Trophoblast cell (in vitro differentiated cells and primary cell): ENCODE measurements around the gene FAXC.
"Not testable (repeated sequence)": the region's sequence is repeated elsewhere in the genome, so short reads cannot be mapped to it uniquely, and the experiment has no call there.

Experiments
- DNase-seq, 2 donors: peaks; one replicate each; pipeline ENCODE4 v3.0.0-alpha.2; 2016
- H2AFZ ChIP-seq: 2 replicates; pipeline ENCODE4 v1.6.1; 2013; ENCODE audit warnings: low read length, moderate library complexity, mild to moderate bottlenecking; ENCODE audit not compliant: insufficient read depth, poor library complexity
- H2AK5ac ChIP-seq: 2 replicates; pipeline ENCODE4 v1.6.1; 2013; ENCODE audit warnings: mild to moderate bottlenecking, low read length
- H2BK120ac ChIP-seq: 2 replicates; pipeline ENCODE4 v1.6.1; 2013; ENCODE audit warnings: low read length, mild to moderate bottlenecking, moderate library complexity; ENCODE audit not compliant: insufficient read depth, poor library complexity
- H2BK12ac ChIP-seq: 2 replicates; pipeline ENCODE4 v1.6.1; 2013; ENCODE audit warnings: mild to moderate bottlenecking, low read length, moderate library complexity
- H2BK5ac ChIP-seq: 2 replicates; pipeline ENCODE4 v1.6.1; 2013; ENCODE audit warnings: low read length, low read depth, moderate library complexity, mild to moderate bottlenecking; ENCODE audit not compliant: poor library complexity
- H3K14ac ChIP-seq: 2 replicates; pipeline ENCODE4 v1.6.1; 2013; ENCODE audit warnings: mild to moderate bottlenecking, low read length
- H3K18ac ChIP-seq: 2 replicates; pipeline ENCODE4 v1.6.1; 2013; ENCODE audit warnings: mild to moderate bottlenecking, low read length
- H3K23ac ChIP-seq: 2 replicates; pipeline ENCODE4 v1.6.1; 2013; ENCODE audit warnings: low read length
- H3K27ac ChIP-seq: 2 replicates; pipeline ENCODE4 v1.5.1; 2013; ENCODE audit warnings: low read depth, mild to moderate bottlenecking, inconsistent platforms, low read length, moderate library complexity
- H3K27me3 ChIP-seq: 2 replicates; pipeline ENCODE4 v1.6.1; 2013; ENCODE audit warnings: inconsistent platforms, mild to moderate bottlenecking, low read length, moderate library complexity; ENCODE audit not compliant: insufficient read depth
- H3K36me3 ChIP-seq, 2 experiments: 1 replicate in 1 of 2; 2 replicates in 1 of 2; pipeline ENCODE4 v1.6.1; 2013; ENCODE audit warnings: low read length in 2 of 2, mild to moderate bottlenecking in 2 of 2, moderate library complexity in 1 of 2; ENCODE audit not compliant: insufficient read depth in 2 of 2, control insufficient read depth in 1 of 2
- H3K4ac ChIP-seq: 2 replicates; pipeline ENCODE4 v1.6.1; 2013; ENCODE audit warnings: low read depth, mild to moderate bottlenecking, low read length, moderate library complexity
- H3K4me1 ChIP-seq, 2 experiments: 1 replicate in 1 of 2; 2 replicates in 1 of 2; pipeline ENCODE4 v1.6.1; 2013; ENCODE audit warnings: low read length in 2 of 2, mild to moderate bottlenecking in 2 of 2, moderate library complexity in 1 of 2; ENCODE audit not compliant: insufficient read depth in 2 of 2, control insufficient read depth in 1 of 2
- H3K4me2 ChIP-seq: 2 replicates; pipeline ENCODE4 v1.6.1; 2013; ENCODE audit warnings: inconsistent platforms, mild to moderate bottlenecking, low read length, moderate library complexity
- H3K4me3 ChIP-seq: 2 replicates; pipeline ENCODE4 v1.5.1; 2013; ENCODE audit warnings: mild to moderate bottlenecking, low read depth, low read length, inconsistent platforms
- H3K79me1 ChIP-seq: one replicate; pipeline ENCODE4 v1.6.1; 2013; ENCODE audit warnings: low read length
- H3K79me2 ChIP-seq: 2 replicates; pipeline ENCODE4 v1.6.1; 2013; ENCODE audit warnings: low read length, mild to moderate bottlenecking; ENCODE audit not compliant: control insufficient read depth, insufficient read depth, poor library complexity
- H3K9ac ChIP-seq: 2 replicates; pipeline ENCODE4 v1.6.1; 2013; ENCODE audit warnings: mild to moderate bottlenecking, low read length
- H3K9me3 ChIP-seq: 2 replicates; pipeline ENCODE4 v1.6.1; 2013; ENCODE audit warnings: low read depth, mild to moderate bottlenecking, control low read depth, inconsistent platforms, low read length; ENCODE audit not compliant: insufficient read depth
- H4K12ac ChIP-seq: 2 replicates; pipeline ENCODE4 v1.6.1; 2013; ENCODE audit warnings: low read depth, mild to moderate bottlenecking, low read length, moderate library complexity
- H4K8ac ChIP-seq: 2 replicates; pipeline ENCODE4 v1.6.1; 2013; ENCODE audit warnings: low read depth, mild to moderate bottlenecking, low read length, moderate library complexity
- H4K91ac ChIP-seq: one replicate; pipeline ENCODE4 v1.6.1; 2013; ENCODE audit warnings: low read depth, mild to moderate bottlenecking, low read length, moderate library complexity
- WGBS: extraction: QIAGEN DNeasy Blood & Tissue Kit; methylation state at CpG from one replicate; pipeline ENCODE4 v1.1.7; 2013; ENCODE audit warnings: missing lambda C conversion rate; ENCODE audit not compliant: insufficient read length, insufficient coverage; ENCODE audit errors: extremely low coverage; 5-methylcytosine and 5-hydroxymethylcytosine counted together

Gene FAXC

DNA sequence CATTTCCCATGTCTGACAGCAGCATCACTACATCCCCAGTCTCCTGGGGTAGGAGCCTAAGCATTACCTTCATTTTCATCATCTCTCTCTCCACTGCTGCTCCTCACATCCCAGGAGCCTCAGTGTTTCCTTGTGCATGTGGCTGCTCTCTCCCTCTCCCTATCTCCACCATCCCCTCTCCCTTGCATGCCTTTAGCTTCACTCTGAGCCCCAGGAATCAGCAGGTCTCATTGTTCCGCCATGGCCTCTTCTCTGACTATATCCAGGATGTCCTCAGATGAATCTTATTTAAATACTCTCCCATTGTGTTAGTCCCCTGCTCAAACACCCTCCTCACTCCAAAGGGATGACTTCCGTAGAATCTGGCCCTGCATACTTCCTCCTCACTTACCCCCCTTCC lies 79.4 kb downstream of the FAXC start:
- Histone ChIP-seq H3K27ac (no peak overlapping the region), H2AFZ (no peak overlapping the region)
- no CpG with 5 or more reads among the region's 2 CpGs for WGBS

DNA sequence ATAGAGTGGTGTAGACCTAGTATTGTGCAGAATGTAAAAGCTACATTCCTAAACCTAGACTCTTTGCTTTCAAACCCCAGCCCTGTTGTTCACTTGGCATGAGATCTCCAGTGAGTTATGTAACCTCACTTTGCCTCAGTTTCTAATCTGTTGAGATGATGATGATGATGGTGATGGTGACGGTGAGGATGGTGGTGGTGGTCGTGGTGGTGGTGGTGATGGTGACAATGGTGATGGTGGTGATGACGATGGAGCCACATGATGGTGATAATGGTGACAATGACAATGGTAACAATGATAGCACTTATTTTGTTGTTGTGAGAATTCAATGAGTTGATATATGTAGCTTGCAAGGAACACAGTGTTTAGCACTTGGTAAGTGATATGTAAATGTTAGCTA lies 80.3 kb downstream of the FAXC start:
- Histone ChIP-seq H3K23ac (no peak overlapping the region), H2BK120ac (no peak overlapping the region), H3K4me1 (no peaks in the 10 kb centered on the region), H3K4ac (no peak overlapping the region), H2AFZ (no peak overlapping the region), H3K18ac (no peak overlapping the region), H3K14ac (no peak overlapping the region), H2BK12ac (no peak overlapping the region), H3K4me3 (no peak overlapping the region), H2BK5ac (no peak overlapping the region), H4K12ac (no peak overlapping the region), H3K4me2 (no peak overlapping the region), H3K79me1 (no peaks in the 10 kb centered on the region), H4K91ac (no peak overlapping the region), H3K9ac (no peak overlapping the region), H3K27ac (no peak overlapping the region), H3K79me2 (no peaks in the 10 kb centered on the region), H3K36me3 (no peaks in the 10 kb centered on the region), H2AK5ac (no peak overlapping the region), H3K9me3 (peaks cover 2% of the 10 kb centered on the region), H4K8ac (no peak overlapping the region), H3K27me3 (no peaks in the 10 kb centered on the region)
- DNase-seq: no peak
- WGBS: no CpG with 5 or more reads among the region's 3 CpGs

More for the DNA sequence above, 79.4 kb downstream of the FAXC start:
- Histone ChIP-seq H3K18ac (no peak overlapping the region), H3K9me3 (peaks cover 2% of the 10 kb centered on the region), H3K23ac (no peak overlapping the region), H3K36me3 (no peaks in the 10 kb centered on the region), H4K12ac (no peak overlapping the region), H3K4ac (no peak overlapping the region), H3K79me1 (no peaks in the 10 kb centered on the region), H2BK5ac (no peak overlapping the region), H2BK12ac (no peak overlapping the region), H3K4me2 (no peak overlapping the region), H3K4me3 (no peak overlapping the region), H4K91ac (no peak overlapping the region), H3K9ac (no peak overlapping the region), H2AK5ac (no peak overlapping the region), H3K79me2 (no peaks in the 10 kb centered on the region), H2BK120ac (no peak overlapping the region), H3K4me1 (no peaks in the 10 kb centered on the region), H4K8ac (no peak overlapping the region), H3K27me3 (no peaks in the 10 kb centered on the region), H3K14ac (no peak overlapping the region)
- DNase-seq: no peak

DNA sequence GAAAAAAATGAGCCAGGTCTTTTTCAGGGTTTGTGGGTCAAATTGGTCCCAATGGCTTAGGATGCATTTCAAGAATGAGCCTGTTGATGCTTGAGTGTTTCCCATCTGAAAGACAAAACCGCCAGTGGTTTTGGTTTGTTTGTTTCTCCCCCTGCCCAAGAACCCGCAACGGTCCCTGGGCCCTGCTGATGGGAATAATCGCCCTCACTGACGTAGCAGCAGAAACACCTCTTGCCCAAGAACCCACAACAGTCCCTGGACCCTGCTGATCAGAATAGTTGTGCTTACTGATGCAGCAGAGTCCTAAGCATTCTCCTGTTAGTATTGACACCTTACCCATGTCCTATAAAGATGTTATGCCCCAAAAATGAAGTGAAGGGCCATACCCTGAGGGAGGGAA lies 82.5 kb downstream of the FAXC start:
- not testable (repeated sequence) for H3K9ac ChIP-seq, H3K23ac ChIP-seq, H3K9me3 ChIP-seq, H2AFZ ChIP-seq, H3K14ac ChIP-seq, H4K91ac ChIP-seq, H2BK120ac ChIP-seq, H3K79me1 ChIP-seq, H2BK12ac ChIP-seq, H2BK5ac ChIP-seq, H3K4ac ChIP-seq, H4K12ac ChIP-seq, H3K4me1 ChIP-seq, H3K36me3 ChIP-seq, H4K8ac ChIP-seq, H3K79me2 ChIP-seq, DNase-seq, H2AK5ac ChIP-seq, H3K27ac ChIP-seq, H3K18ac ChIP-seq, H3K4me3 ChIP-seq, H3K27me3 ChIP-seq, H3K4me2 ChIP-seq
- no CpG with 5 or more reads among the region's 5 CpGs for WGBS

DNA sequence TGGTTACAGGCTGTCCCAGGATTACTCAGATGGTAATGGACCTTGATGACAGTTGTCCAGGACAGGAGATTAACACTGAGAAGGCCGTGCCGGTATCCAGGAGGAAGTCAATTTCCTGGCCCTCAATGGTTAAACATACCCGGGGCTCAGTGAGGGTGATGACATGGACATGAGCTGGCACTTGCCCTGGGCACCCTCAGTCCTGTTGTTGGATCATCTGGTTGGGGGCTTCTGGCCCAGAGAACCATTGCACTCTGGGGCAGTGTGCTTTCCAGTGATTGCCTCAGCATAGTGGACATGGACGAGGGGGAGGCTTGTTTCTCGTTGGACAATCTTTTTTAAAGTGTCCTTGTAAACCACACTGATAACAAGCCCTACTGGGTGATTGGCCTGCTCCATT lies 84.0 kb downstream of the FAXC start:
- H3K23ac ChIP-seq, H3K4me1 ChIP-seq, H3K27me3 ChIP-seq, H2AK5ac ChIP-seq, H3K9ac ChIP-seq, H4K12ac ChIP-seq, H4K8ac ChIP-seq, H3K14ac ChIP-seq, H3K18ac ChIP-seq, H2BK120ac ChIP-seq, H3K4ac ChIP-seq, H3K4me3 ChIP-seq, DNase-seq, H4K91ac ChIP-seq, H3K36me3 ChIP-seq, H2BK12ac ChIP-seq, H3K9me3 ChIP-seq, H3K79me2 ChIP-seq, H2BK5ac ChIP-seq, H3K27ac ChIP-seq, H3K4me2 ChIP-seq, H2AFZ ChIP-seq, H3K79me1 ChIP-seq: not testable (repeated sequence)
- WGBS: no CpG with 5 or more reads among the region's 5 CpGs
